ENCODE measurements around the gene SYNE1. TPM values are rescaled to one million over a fixed set of nuclear protein-coding genes. Genes with fewer than 3 reads are reported as not detected.
"Not testable (repeated sequence)": the region's sequence is repeated elsewhere in the genome, so short reads cannot be mapped to it uniquely, and the experiment has no call there.

The SYNE1 gene
- polyA plus RNA-seq, 1 donor from 2014 or later = 38.5 TPM

DNA sequence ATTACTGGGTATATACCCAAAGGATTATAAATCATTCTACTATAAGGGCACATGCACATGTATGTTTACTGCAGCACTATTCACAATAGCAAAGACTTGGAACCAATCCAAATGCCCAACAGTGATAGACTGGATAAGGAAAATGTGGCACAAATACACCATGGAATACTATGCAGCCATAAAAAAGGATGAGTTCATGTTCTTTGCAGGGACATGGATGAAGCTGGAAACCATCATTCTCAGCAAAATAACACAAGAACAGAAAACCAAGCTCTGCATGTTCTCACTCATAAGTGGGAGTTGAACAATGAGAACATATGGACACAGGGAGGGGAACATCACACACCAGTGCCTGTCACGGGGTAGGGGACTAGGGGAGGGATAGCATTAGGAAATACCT is 123.0 kb downstream of the SYNE1 start:
- H3K9me3 ChIP-seq (ENCODE audit: low read length); H3K4me2 ChIP-seq (ENCODE audit: low read length); H3K27ac ChIP-seq (ENCODE audit: low read length); H3K27me3 ChIP-seq (ENCODE audit: insufficient read depth, low read depth, low read length); H3K4me3 ChIP-seq (ENCODE audit: low read length); H3K36me3 ChIP-seq (ENCODE audit: insufficient read depth, low read length); H4K20me1 ChIP-seq (ENCODE audit: insufficient read depth); H3K79me2 ChIP-seq (replicated peaks; ENCODE audit: insufficient read depth, low read length); H3K9ac ChIP-seq (ENCODE audit: low read length); H3F3A ChIP-seq (ENCODE audit: insufficient read depth, low read length, poor library complexity, severe bottlenecking); H3K9me2 ChIP-seq (ENCODE audit: insufficient read depth, low read length); H2AFZ ChIP-seq (ENCODE audit: low read depth, low read length): not testable (repeated sequence)

GRCh38 chr6:152509916-152510315 is 127.2 kb downstream of the SYNE1 start:
- H3K79me2 ChIP-seq (replicated peaks; ENCODE audit: insufficient read depth, low read length) = no peaks in the 10 kb centered on the region
- no peak overlapping the region for H3K27ac ChIP-seq (ENCODE audit: low read length)
- no peaks in the 10 kb centered on the region for H3K36me3 ChIP-seq (ENCODE audit: insufficient read depth, low read length)
- H3K4me3 ChIP-seq (ENCODE audit: low read length) = no peak overlapping the region
- H3K27me3 ChIP-seq (ENCODE audit: insufficient read depth, low read depth, low read length) = no peaks in the 10 kb centered on the region
- TF ChIP-seq EZH2 (IDR thresholded peaks at IDR 0.05; ENCODE audit: borderline replicate concordance, insufficient read depth, low read length, poor library complexity, severe bottlenecking) = no peak
- no peak overlapping the region for H2AFZ ChIP-seq (ENCODE audit: low read depth, low read length)
- no peaks in the 10 kb centered on the region for H4K20me1 ChIP-seq (ENCODE audit: insufficient read depth)
- no peaks in the 10 kb centered on the region for H3K9me3 ChIP-seq (ENCODE audit: low read length)
- H3K4me2 ChIP-seq (ENCODE audit: low read length) = no peak overlapping the region
- no peak overlapping the region for H3K9ac ChIP-seq (ENCODE audit: low read length)
- no peaks in the 10 kb centered on the region for H3F3A ChIP-seq (ENCODE audit: insufficient read depth, low read length, poor library complexity, severe bottlenecking)
- no peaks in the 10 kb centered on the region for H3K9me2 ChIP-seq (ENCODE audit: insufficient read depth, low read length)

DNA sequence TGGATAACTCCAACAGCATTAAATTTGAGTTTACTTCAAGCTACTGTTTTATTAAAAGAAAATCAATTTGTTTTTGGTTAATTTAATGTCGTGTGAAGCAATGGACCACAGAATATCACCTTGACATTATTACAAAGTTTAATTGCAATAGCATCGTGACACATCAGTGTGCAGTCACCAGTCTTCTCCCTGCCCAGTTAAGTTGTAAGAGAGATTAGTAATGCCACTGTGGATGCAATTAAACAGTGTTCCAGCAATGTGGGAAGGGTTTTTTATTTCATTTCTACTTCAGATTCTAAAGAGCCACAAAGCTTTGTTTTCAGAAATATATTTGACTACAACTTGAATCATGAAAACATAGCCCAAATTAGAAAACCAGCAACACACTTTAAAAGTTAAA is 128.7 kb downstream of the SYNE1 start:
- Histone ChIP-seq H4K20me1 (ENCODE audit: insufficient read depth) (no peaks in the 10 kb centered on the region), H3K79me2 (replicated peaks; ENCODE audit: insufficient read depth, low read length) (no peaks in the 10 kb centered on the region), H3K9ac (ENCODE audit: low read length) (no peak overlapping the region), H3K4me2 (ENCODE audit: low read length) (no peak overlapping the region), H3K9me2 (ENCODE audit: insufficient read depth, low read length) (no peaks in the 10 kb centered on the region), H3K9me3 (ENCODE audit: low read length) (no peaks in the 10 kb centered on the region), H3K27me3 (ENCODE audit: insufficient read depth, low read depth, low read length) (no peaks in the 10 kb centered on the region), H2AFZ (ENCODE audit: low read depth, low read length) (no peak overlapping the region), H3K4me3 (ENCODE audit: low read length) (no peak overlapping the region), H3K27ac (ENCODE audit: low read length) (no peak overlapping the region), H3F3A (ENCODE audit: insufficient read depth, low read length, poor library complexity, severe bottlenecking) (no peaks in the 10 kb centered on the region), H3K36me3 (ENCODE audit: insufficient read depth, low read length) (no peaks in the 10 kb centered on the region)
- TF ChIP-seq EP300 (conservative IDR thresholded peaks at IDR 0.05; ENCODE audit: poor library complexity, severe bottlenecking) = no peak
- TF ChIP-seq MXI1 (conservative IDR thresholded peaks at IDR 0.05; ENCODE audit: poor library complexity, severe bottlenecking) = no peak
- no peak for TF ChIP-seq TAF1 (IDR thresholded peaks at IDR 0.05; ENCODE audit: low read depth)
- TF ChIP-seq, protein P1, sequence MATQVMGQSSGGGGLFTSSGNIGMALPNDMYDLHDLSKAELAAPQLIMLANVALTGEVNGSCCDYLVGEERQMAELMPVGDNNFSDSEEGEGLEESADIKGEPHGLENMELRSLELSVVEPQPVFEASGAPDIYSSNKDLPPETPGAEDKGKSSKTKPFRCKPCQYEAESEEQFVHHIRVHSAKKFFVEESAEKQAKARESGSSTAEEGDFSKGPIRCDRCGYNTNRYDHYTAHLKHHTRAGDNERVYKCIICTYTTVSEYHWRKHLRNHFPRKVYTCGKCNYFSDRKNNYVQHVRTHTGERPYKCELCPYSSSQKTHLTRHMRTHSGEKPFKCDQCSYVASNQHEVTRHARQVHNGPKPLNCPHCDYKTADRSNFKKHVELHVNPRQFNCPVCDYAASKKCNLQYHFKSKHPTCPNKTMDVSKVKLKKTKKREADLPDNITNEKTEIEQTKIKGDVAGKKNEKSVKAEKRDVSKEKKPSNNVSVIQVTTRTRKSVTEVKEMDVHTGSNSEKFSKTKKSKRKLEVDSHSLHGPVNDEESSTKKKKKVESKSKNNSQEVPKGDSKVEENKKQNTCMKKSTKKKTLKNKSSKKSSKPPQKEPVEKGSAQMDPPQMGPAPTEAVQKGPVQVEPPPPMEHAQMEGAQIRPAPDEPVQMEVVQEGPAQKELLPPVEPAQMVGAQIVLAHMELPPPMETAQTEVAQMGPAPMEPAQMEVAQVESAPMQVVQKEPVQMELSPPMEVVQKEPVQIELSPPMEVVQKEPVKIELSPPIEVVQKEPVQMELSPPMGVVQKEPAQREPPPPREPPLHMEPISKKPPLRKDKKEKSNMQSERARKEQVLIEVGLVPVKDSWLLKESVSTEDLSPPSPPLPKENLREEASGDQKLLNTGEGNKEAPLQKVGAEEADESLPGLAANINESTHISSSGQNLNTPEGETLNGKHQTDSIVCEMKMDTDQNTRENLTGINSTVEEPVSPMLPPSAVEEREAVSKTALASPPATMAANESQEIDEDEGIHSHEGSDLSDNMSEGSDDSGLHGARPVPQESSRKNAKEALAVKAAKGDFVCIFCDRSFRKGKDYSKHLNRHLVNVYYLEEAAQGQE (IDR thresholded peaks at IDR 0.05; ENCODE audit: borderline replicate concordance) = no peak
- TF ChIP-seq RAD21 (conservative IDR thresholded peaks at IDR 0.05) = no peak
- TF ChIP-seq, protein P2, sequence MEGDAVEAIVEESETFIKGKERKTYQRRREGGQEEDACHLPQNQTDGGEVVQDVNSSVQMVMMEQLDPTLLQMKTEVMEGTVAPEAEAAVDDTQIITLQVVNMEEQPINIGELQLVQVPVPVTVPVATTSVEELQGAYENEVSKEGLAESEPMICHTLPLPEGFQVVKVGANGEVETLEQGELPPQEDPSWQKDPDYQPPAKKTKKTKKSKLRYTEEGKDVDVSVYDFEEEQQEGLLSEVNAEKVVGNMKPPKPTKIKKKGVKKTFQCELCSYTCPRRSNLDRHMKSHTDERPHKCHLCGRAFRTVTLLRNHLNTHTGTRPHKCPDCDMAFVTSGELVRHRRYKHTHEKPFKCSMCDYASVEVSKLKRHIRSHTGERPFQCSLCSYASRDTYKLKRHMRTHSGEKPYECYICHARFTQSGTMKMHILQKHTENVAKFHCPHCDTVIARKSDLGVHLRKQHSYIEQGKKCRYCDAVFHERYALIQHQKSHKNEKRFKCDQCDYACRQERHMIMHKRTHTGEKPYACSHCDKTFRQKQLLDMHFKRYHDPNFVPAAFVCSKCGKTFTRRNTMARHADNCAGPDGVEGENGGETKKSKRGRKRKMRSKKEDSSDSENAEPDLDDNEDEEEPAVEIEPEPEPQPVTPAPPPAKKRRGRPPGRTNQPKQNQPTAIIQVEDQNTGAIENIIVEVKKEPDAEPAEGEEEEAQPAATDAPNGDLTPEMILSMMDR (IDR thresholded peaks at IDR 0.05; ENCODE audit: poor library complexity, severe bottlenecking) = no peak
- no peak for TF ChIP-seq EZH2 (IDR thresholded peaks at IDR 0.05; ENCODE audit: borderline replicate concordance, insufficient read depth, low read length, poor library complexity, severe bottlenecking)
- TF ChIP-seq POLR2AphosphoS5 (IDR thresholded peaks at IDR 0.05) = no peak
- no peak for TF ChIP-seq SMC3 (conservative IDR thresholded peaks at IDR 0.05; ENCODE audit: poor library complexity)
